GM10266 (cell line): Measurements from ENCODE around the gene GLOD5.
"Not testable (repeated sequence)": the region's sequence is repeated elsewhere in the genome, so short reads cannot be mapped to it uniquely, and the experiment has no call there.

Experiments used
- DNase-seq: peaks from one replicate; pipeline ENCODE4 v3.0.0; 2012; ENCODE audit errors: extremely low spot score
- CTCF ChIP-seq: IDR thresholded peaks from 2 replicates; pipeline ENCODE4 v1.5.1; 2012; ENCODE audit warnings: mild to moderate bottlenecking, low read depth; ENCODE audit not compliant: control insufficient read depth, insufficient read depth; ENCODE audit errors: missing control alignments

Gene GLOD5

GRCh38 chrX:48818098-48818497 lies 56.6 kb downstream of the GLOD5 start:
- no peak for TF ChIP-seq CTCF
- DNase-seq = no peak

- DNase-seq = no peak
- TF ChIP-seq CTCF = no peak
Measured at GRCh38 chrX:48818866-48819265, 57.3 kb downstream of the GLOD5 start.

GRCh38 chrX:48819394-48819793 lies 57.8 kb downstream of the GLOD5 start:
- DNase-seq = not testable (repeated sequence)

GRCh38 chrX:48823053-48823452 lies 61.5 kb downstream of the GLOD5 start:
- TF ChIP-seq CTCF = no peak

More at GRCh38 chrX:48823053-48823452, 61.5 kb downstream of the GLOD5 start:
- no peak for DNase-seq
